Activated CD4-positive, alpha-beta T cell treated with anti-CD3 and anti-CD28 coated beads for 24 hours (primary cell): ENCODE results near the gene IRAK2.
"Not testable (repeated sequence)": the region's sequence is repeated elsewhere in the genome, so short reads cannot be mapped to it uniquely, and the experiment has no call there.

Experiments used
- DNase-seq, 2 donors: peaks; one replicate each; pipeline ENCODE4 v3.0.0-alpha.2; 2020; ENCODE audit warnings: low read depth in 2 of 2

The IRAK2 gene

DNA sequence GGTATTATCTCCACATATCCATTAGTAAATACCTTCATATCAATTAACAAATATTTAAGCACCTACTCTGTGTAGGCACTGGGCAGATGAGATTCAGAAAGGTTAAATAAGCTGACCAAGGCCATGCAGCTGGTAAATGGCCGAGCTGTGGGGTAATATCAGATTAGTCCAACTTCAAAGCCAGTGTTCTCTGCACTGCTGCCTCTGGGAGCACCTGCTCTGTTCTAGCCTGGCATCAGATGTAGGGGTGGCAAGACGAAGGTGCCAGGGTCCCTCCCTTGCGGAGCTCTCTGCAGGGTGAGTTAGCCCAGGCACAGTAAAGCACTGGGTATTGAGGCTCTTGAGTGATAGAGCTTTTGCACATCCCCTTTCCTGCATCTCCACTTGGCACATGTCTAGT, 89.0 kb downstream of the IRAK2 start:
- DNase-seq = no peak

DNA sequence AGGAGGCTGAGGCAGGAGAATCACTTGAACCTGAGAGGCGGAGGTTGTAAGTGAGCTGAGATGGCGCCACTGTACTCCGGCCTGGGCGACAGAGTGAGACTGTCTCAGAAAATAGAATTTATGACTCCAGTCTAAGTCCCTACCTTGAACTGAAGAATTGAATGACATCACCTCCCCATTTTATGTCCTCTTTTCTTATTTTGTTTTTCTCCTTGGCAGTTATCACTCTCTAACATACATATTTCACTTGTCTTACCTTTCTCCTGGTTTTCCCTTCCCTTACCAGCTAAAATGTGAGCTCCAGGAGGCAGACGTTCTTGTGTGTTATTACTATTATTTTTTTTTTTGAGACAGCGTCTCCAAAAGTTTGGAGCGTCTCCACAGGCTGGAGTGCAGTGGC, 91.1 kb downstream of the IRAK2 start:
- DNase-seq = no peak

DNA sequence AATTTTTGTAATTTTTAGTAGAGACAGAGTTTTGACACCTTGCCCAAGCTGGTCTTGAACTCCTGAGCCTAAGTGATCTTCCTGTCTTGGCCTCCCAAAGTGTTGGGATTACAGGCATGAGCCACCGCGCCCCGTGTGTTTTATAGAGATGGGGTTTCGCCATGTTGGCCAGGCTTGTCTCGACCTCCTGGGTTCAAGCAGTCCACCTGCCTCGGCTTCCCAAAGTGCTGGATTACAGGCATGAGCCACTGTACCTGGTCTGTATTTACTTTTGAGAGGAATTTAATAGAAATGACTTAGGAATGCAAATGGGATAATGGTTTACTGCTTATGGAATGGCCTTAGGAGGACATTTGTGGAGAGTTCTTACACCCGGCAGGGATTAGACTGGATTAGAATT, 94.3 kb downstream of the IRAK2 start:
- DNase-seq = no peak

DNA sequence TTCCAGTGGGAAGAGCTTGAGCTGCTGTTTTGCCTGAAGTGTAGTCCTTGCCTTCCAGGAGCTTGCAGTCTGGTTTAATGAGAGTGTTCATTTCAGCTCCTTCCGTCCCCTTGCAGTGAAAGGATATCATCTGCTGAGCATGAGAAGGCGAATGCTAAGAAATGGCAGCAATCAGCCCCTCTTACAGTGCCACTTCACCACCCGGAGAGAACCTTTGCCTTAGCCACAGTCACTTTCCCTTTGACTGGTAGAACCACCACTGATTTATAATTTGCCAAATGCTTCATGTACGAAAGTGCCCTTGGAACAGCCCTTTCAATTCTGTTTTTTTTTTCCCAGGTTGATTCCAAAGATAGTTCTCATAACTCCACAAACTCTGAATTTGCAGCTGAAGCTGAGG, 95.1 kb downstream of the IRAK2 start:
- no peak for DNase-seq

DNA sequence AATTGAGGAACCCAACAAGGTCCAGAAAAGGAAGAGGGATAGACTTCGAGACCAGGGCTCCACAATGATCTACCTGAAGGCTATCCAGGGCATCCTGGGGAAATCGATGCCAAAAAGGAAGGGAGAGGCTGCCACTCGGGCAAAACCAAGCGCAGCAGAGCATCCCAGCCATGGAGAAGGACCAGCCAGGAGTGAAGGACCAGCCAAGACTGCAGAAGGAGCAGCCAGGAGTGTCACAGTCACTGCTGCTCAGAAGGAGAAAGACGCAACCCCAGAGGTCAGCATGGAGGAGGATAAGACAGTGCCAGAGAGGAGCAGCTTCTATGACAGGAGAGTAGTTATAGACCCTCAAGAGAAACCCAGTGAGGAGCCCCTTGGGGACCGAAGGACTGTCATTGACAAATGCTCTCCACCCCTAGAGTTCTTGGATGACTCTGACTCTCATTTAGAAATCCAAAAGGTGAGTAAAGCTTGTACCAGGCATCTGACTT, 95.5 kb downstream of the IRAK2 start:
- no peak for DNase-seq

DNA sequence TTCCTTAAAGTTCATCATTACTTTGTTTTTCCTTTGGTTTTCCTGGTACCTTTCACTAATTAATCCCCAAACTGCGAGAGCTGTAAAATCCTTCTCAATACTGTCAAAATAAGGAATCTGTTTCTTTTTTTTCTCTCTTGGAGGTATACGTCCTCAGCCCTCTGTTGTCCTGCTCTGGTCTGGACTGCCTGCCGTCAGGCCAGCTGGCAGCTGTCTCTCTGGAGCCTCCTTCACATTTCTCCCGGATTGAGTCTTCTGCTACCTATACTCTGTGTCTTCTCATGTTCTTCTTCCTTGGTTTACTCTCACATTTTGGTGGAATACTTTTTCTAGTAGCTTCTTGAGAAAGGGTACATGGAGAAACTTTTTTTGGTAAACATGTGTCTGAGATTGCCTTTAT, 97.3 kb downstream of the IRAK2 start:
- DNase-seq = no peak

DNA sequence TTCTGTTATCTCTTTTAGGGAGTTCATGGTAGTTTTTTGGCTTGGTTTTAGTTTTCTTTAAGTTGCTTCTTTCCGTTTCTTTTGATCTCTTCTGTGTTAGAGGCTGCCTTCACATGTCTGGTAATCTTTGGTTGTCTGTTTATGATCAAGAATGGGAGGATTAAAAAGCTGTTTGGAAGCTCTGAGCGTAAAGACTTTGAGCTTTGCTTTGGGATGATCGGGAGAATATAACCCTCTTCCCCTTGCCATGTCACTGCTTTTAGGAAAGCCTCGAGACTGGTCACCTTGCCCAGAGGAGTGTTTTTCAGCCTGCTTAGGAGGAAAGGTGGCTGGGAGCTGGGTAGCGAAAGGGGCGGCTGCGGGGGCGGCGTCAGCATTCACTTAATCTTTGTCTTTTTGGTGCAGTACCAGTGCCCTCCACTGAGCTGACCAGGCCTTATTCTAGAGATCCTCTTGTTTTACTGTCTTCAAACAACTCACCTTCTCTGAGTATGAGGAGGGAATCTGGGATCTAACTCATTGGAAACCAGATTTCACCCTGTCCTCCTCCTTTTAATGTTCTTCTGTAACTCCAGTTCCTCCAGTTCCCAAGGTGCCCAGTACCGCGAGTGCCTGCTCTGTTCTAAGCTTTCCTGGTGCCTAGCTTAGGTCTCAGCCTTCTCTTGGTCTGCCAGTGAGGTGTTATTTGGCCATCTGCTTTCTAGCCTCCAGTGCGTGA, 99.1 kb downstream of the IRAK2 start:
- peak in 1 of 2 donors; percentile 66 for DNase-seq

DNA sequence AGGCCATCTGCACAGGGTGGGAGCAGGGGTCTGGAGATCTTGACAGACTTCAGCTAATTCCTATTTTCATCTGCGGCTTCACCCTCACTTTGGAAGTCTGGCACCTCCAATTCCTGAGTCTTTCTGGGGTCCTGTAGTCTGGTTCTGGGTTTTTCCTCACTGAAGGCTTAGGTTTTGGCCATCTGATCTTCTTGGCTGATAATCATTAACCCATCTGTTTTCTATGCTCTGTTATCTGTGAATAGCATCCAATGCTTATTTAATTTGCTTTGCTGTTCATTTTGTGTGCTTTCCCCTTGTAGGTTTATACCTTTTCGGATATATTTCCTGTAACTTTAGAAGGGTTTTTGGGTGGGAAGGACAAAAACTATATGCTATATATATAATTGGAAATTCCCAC, 101.1 kb downstream of the IRAK2 start:
- no peak for DNase-seq

DNA sequence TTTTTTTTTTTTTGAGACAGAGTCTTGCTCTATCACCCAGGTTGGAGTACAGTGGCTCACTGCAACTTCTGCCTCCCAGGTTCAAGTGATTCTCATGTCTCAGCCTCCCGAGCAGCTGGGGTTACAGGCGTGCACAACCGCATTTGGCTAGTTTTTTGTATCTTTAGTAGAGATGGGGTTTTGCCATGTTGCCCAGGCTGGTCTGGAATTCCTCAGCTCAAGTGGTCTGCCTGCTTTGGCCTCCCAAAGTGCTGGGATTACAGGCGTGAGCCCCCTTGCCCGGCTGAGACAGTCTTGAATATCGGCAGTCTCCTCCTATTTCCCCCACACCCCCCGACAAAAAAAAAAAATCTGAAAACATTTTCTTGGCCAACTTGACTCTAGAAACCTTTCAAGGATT, 102.2 kb downstream of the IRAK2 start:
- not testable (repeated sequence) for DNase-seq

DNA sequence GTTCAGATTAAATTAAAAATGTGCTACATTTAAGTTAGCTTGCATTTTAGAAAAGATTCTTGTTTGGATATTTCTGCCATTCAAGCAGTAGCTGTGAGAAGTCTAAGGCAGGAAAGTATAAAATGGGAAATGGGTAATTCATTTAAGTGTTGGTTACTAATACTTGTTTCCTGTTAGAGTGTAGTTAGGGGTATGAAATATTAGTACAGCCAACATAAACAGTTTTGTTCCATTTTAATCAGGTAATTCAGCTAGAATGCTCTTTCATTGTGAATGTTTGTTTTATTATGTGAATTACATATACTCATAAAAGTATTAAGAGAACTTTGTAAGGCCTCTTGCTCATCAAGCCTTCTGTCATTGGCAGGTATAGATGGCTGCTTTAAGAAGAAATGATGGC, 103.4 kb downstream of the IRAK2 start:
- DNase-seq = no peak

DNA sequence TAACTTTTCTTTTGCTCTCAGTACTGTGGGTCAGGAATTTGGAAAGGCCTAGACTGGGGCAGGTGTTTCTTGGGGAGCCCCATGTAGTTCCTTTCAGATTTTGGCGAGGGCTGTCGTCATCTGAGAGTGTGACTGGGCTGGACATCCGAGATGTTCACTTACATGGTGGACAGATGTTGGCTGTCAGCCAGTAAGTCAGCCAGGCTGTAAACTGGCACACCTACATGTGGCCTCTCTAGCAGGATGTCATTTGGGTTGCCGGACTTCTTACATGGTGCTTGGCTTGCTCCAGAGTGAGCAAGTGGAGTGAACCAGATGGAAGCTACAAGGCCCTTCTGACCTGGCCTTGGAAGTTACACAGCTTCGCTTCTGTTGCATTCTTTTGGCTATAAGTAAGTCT, 104.2 kb downstream of the IRAK2 start:
- no peak for DNase-seq

DNA sequence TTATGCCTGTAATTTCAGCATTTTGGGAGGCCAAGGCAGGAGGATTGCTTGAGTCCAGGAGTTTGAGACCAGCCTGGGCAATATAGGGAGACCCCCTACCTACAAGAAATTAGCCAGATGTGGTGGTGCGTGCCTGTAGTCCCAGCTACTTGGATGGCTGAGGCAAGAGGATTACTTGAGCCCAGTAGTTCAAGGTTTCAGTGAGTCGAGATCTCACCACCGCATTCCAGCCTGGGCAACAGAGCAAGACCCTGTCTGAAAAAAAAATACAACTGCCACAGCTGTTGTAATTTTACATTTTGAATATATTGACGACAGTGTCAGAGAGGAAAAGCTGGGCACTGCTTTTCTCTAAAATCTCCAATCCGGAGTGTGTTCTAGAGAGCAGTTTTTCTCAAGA, 104.7 kb downstream of the IRAK2 start:
- DNase-seq = no peak

DNA sequence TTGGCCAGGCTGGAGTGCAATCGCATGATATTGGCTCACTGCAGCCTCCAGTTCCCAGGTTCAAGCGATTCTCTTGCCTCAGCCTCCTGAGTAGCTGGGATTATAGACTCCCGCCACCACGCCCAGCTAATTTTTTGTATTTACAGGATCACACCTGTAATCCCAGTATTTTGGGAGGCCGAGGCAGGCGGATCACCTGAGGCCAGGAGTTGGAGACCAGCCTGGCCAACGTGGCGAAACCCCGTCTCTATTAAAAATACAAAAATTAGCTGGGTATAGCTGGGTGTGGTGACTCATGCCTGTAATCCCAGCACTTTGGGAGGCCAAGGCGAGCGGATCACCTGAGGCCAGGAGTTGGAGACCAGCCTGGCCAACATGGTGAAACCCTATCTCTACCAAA, 107.8 kb downstream of the IRAK2 start:
- not testable (repeated sequence) for DNase-seq

DNA sequence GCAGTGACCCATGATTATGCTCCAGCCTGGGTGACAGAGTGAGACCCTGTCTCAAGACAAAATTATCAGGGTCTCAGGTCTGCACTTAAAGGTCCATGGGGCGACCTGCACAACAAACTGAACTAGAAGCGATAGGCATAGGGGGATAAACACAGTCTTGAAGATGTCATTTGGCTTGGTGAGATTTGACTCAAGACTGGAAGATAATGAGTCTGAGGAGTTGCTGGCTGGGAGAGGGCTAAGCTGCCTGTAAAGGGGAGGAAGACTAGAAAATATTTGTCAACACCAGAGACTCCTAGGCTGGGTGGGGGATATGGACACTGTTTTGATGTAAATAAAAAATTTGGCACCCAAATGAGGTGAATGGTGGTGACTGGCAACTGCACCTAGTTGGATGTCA, 108.3 kb downstream of the IRAK2 start:
- DNase-seq = no peak

DNA sequence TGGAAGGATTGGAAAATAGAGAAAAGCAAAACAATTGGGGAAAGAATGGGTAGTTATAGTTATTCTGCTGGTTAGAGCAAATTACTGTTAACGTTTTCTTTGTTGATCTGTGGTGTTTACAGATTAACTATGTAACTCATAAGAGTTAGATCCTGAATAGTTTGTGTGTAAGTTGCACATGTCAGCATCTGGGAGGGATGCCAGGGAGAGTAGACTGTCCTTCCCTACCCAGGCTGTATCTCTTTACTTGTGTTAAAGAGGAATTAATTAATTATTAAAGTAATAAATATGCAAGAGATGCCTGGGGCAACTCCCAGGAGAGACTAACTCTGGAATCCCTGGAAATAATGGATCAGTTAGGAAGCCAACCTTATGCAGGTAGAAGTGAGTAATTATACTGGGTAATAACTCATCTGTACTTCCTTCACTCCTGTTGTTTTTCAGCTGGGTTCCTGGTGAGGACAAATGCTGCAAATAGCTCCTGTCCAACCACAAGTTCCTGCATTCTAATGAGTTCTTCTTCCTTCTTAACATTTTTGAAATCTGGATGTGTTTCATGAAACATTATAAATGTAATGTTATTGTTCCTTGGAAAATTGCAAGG, 109.1 kb downstream of the IRAK2 start:
- DNase-seq = no peak

DNA sequence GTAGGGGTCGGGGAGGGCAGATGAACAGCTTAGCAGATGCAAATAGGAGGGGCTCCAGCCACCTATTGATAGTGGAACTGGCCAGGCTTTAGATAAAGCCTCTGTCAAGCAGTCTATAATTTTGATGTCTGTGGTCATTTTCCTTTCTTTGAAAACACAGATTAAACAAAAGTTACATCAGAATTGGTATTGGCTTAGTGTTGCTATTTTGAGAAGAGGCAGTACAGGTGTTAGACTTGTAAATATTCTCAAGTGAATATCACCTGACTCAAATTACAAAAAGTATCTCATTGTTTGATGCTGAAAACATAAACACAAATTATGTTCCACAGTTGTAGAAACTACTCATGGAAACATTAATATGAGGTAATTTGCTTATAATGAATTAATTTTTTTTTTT, 109.9 kb downstream of the IRAK2 start:
- DNase-seq = no peak

DNA sequence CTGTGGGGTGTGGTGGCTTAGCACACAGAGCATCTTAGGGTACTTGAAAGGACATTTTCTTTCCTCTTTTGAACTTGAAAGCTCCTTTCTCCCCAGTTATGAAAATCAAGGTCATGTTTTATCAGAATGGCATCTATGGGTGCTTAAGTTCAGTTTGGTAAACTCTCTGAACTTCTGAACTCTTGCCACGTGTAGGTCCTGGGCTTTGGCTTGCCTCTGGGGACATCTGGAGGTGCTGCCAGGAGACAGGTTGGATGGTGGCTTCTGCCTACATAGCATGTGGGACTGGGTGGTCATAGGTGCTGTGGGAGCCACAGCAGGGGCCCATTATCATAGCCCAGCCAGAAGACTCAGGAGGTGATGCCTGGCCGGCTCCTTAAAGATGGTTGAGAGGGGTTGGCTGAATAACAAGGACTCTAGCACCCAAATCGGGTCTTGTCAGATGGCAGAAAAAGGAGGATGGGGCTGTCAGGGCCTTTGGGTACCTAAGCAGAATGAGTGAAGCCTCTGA, 112.5 kb downstream of the IRAK2 start:
- no peak for DNase-seq

DNA sequence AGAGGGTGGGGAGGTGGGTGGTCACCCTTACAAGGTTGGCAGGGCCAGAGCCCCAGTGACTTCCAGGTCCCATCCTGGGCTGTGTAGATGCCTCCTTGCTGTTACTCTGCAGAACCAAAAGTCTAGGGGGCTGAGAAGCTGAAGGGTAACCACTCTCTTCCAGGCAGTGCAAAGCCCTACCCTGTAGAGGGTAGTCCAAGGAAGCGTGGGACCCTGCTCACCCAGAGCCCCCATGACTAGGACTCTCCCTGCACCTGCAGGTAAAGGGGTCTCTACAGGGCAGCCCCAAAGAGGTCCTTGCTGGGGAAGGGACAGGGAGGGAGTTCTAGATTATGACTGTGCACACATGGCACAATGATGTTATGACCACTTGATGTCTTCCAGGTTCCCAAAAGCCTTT, 113.8 kb downstream of the IRAK2 start:
- DNase-seq = no peak

DNA sequence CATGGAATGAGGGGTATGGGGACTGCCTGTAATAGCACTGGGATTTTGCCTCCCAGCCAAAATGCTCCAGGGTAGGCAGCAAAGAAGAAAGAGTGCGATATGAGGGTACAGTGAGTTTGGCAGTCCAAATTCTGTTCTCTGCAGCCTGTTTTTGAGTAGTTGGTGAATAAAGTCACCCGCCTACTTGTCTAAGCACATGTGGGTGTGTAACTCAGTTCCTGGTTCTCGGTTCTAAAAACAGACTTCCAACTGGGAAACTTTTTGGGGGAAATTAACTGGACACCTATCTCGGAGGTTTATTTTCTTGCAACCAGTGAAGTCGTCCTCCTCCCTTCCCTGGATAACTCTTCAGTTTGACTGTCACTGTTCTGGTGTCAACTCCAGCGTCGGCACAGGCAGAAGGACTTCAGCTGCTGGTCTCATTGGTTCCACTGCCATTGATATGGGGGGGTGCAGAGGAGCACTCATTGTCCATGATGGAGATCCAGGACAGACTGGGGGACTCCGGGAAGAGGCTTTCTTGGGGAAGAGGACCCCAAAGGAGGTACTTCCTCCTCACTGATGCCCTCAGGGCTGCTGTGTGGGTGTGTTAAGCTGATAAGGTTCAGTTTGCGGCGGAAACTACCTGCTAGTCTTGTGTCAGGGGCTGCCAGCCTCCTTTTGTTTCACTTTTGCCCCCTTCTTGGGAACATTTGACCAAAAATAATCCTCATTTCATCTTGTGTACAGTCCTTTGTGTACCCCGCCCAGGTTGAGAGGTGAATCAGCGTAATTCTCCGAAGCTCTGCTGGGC, 114.9 kb downstream of the IRAK2 start:
- DNase-seq = no peak

DNA sequence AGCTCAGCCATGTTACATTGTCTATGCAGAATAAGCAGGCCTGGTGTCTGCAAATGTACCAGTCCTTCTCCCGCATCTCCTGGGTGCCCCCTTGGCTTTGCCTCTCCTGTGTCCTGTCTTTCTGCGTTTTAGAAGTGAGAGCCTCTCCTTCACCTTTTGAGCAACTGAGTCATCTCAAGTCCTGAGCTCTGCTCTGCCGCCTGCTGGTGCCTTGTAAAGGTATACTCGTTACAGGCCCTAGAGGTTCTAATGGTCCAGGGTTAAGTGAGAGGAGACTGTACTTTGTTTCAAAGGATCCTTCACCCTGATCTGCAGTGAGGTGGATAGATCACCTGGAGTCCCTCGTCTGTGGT, 115.4 kb downstream of the IRAK2 start:
- no peak for DNase-seq

DNA sequence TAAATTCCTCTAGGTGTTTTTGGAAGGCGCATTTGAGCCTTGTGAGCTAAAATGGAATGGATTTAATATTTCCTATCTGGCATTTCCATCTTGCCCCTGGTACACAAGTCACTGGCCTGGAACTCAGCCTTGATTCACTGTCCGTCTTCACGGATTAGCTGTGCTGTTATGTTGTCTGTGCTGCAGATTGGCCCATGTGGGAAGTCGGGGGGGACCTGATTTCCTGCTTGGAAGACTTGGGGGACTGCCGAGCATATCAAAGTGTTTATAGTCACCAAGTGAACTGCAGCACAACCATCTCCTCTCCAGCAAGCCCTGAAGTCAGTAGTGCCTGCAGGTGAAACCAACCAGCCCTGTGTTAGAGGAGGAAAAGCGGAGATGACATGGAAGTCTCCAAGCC, 115.9 kb downstream of the IRAK2 start:
- DNase-seq = no peak

DNA sequence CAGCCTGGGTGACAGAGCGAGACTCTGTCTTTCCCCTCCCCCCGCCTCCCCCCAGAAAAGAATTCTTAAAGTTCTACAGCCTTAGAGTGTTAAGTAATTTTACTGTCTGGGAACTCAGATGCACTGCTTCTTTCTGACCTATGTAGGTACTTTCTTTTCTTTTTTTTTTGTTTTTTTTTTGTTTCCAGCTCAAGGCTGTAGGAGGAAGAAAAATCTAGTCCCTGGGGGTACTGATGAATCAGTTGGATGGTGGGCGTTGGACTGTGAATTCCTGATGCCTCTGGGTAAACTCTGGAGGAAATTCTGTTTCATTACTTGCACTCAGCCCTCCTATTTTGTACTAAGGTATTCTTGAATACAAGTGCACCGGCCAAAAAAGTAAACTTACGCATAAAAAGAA, 117.2 kb downstream of the IRAK2 start:
- DNase-seq = no peak

DNA sequence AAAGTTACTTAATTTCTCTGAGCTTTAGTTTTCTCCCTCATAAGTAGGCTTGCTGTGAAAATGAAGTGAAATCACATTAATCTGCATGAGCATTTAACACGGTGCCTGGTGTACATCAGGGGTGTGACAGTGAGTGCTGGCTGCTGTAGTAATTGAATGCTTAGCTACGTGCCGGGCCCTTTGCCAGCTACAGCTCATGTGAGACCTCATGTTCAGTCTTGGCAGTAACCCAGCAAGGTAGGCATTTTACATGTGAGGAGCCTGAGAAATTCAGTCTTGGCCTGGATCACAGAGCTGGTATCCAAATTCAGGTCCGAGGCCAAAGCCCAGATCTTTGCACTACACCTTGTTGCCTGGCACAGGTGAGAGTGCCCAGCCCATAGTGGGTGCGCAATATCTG, 118.9 kb downstream of the IRAK2 start:
- DNase-seq = no peak
